HG02798 (cell line): Measurements from ENCODE around the gene FIGNL1.
A peak's percentile ranks its signal among the peaks of the same experiment; 100 is the strongest.

Source experiments
- ATAC-seq: cut with Tn5 transposase; IDR thresholded peaks from one replicate; pipeline ENCODE4 v1.9.1; 2021; ENCODE audit warnings: mild to moderate bottlenecking; ENCODE audit not compliant: unreplicated experiment, poor library complexity

The FIGNL1 gene, protein sequence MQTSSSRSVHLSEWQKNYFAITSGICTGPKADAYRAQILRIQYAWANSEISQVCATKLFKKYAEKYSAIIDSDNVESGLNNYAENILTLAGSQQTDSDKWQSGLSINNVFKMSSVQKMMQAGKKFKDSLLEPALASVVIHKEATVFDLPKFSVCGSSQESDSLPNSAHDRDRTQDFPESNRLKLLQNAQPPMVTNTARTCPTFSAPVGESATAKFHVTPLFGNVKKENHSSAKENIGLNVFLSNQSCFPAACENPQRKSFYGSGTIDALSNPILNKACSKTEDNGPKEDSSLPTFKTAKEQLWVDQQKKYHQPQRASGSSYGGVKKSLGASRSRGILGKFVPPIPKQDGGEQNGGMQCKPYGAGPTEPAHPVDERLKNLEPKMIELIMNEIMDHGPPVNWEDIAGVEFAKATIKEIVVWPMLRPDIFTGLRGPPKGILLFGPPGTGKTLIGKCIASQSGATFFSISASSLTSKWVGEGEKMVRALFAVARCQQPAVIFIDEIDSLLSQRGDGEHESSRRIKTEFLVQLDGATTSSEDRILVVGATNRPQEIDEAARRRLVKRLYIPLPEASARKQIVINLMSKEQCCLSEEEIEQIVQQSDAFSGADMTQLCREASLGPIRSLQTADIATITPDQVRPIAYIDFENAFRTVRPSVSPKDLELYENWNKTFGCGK

GRCh38 chr7:50449881-50450589 is at the start of gene FIGNL1:
TSS of gene FIGNL1 (minus strand) at chr7:50450350. CDS start at chr7:50447287, 3,063 bp downstream.
- ATAC-seq = peak; percentile 92

DNA sequence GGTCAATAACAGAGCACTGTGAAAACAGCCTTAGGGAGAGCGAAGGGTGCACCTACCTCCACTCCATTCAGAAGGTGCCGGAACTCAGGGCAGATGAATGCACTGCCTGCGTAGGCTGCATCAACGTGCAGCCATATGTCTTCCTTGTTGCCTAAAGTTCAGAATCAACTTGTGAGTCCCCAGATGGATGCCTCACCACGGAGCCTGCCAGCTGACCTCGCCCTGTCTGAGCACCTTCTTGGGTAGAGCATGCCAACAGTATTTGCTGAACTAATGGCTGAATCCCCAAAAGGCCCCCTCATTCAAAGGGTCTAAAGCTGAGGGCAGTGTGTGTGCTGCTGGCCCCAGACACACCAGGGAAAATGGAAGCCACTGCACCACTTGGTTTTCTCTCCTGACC is 48.9 kb upstream of the FIGNL1 start:
- ATAC-seq = no peak

- no peak for ATAC-seq
Measured at GRCh38 chr7:50497968-50498367, 47.8 kb upstream of the FIGNL1 start.

- ATAC-seq = no peak
Measured at GRCh38 chr7:50497068-50497642, 47.0 kb upstream of the FIGNL1 start.

DNA sequence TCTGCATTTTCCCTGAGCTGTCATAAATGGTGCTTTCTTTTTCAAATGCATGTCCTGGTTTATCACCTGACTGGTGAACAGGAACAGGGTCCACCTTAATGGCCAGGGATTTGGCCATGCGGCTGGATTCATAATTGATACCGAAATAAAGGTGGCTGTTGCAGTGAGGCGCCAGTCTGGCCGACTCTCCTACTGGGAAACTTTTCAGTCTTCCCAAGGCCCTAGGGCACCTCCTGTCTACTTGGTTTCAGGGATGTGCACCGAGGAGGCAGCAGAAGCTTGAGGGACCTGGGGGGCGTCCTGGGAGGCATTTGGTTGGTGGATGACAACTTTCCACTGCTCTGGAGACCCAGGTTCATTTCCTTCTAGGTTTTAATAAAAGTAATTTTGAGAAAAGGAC is 46.4 kb upstream of the FIGNL1 start:
- ATAC-seq = no peak

GRCh38 chr7:50495746-50496145 is 45.6 kb upstream of the FIGNL1 start:
- ATAC-seq = no peak

- ATAC-seq = no peak
Measured at GRCh38 chr7:50492770-50493519, 42.8 kb upstream of the FIGNL1 start.

GRCh38 chr7:50491943-50492342 is 41.8 kb upstream of the FIGNL1 start:
- no peak for ATAC-seq

GRCh38 chr7:50491209-50491608 is 41.1 kb upstream of the FIGNL1 start:
- ATAC-seq = no peak

GRCh38 chr7:50488379-50488778 is 38.2 kb upstream of the FIGNL1 start:
- no peak for ATAC-seq

DNA sequence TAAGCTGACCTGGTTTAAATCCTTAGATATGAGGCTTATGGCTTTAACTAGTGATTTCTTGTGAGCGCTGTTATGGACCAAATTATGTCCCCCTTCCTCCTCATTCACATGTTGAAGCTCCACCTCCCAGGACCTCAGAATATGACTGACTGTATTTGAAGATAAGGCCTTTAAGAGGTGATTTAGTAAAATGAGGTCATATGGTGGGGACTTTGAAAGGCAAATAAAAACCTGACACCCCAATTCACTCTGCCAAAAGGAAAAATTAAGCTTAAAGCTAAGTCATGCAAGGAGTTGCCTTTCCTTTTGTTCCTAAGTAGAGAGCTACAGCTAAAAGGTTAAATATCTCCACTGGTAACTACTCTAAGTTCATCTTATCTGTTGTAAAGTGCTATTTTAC is 36.4 kb upstream of the FIGNL1 start:
- no peak for ATAC-seq

- ATAC-seq = no peak
Measured at GRCh38 chr7:50481867-50482266, 31.7 kb upstream of the FIGNL1 start.

- ATAC-seq = no peak
Measured at GRCh38 chr7:50480797-50481196, 30.6 kb upstream of the FIGNL1 start.

GRCh38 chr7:50479743-50480517 is 29.8 kb upstream of the FIGNL1 start:
- no peak for ATAC-seq

DNA sequence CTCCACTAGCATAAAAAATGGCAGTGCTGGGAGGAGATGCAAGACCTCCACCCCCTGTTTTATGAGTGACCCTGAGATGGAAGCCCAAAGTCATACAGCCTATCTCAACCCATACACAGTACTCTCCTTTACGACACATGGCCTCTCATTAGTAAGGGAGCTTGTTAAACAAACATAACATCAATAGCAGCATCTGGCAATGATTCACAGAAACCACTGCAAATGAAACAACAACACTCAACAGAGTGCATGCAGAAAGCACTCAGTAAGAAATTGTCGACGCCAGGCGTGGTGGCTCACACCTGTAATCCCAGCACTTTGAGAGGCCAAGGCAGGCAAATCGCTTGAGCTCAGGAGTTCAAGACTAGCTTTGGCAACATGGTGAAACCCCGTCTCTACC is 27.5 kb upstream of the FIGNL1 start:
- ATAC-seq = no peak

DNA sequence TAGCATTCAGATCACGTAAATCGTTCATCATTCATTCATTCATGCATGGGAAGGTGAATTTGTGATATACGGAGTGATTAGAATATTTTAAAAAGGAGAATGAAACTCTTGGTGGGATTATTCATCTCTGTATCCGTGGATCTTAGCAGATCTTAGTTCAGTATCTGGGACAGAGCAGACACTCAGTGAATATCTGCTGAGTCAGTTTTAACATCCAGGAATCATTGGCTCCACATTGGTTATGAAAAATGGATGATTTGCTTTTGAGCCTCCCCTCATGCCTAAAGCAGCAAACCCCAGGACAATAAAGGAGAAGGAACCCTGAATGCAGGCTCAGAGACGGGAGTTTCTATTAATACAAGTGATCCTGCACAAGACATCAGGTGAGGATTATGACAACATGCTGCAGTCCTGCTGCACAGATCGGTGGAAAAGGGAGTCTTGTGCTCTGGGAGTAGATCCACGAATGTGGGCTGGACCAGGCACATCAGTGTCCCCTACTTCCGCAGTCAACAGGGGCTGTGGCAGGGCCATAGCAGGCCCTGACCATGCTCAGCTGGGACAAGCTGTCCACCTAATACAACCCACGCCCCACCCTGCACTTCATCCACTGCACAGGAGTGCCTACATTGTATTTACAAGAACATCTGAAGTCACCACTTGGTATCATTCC is 26.9 kb upstream of the FIGNL1 start:
- ATAC-seq = no peak

GRCh38 chr7:50475340-50475739 is 25.2 kb upstream of the FIGNL1 start:
- peak; percentile 56 for ATAC-seq

GRCh38 chr7:50474382-50475160 is 24.4 kb upstream of the FIGNL1 start:
- ATAC-seq = no peak
